NCI-H2227 (cell line): ENCODE results near the gene SHOX.
"Not testable (repeated sequence)": the region's sequence is repeated elsewhere in the genome, so short reads cannot be mapped to it uniquely, and the experiment has no call there.

ENCODE experiments used
- DNase-seq: peaks from one replicate; lab custom pipeline; 2025; ENCODE audit not compliant: unreplicated experiment; lab: John Stamatoyannopoulos, UW

Gene SHOX

GRCh38 chrX:621705-622503 lies 8.7 kb upstream of the SHOX start:
- no peak for DNase-seq

- DNase-seq, result not testable (repeated sequence)
Measured at GRCh38 chrX:622802-623201, 7.8 kb upstream of the SHOX start.

GRCh38 chrX:623268-623598 lies 7.4 kb upstream of the SHOX start:
- no peak for DNase-seq

GRCh38 chrX:623599-624315 lies 6.8 kb upstream of the SHOX start:
- no peak for DNase-seq

GRCh38 chrX:625137-625691 lies 5.4 kb upstream of the SHOX start:
- no peak for DNase-seq

- not testable (repeated sequence) for DNase-seq
Measured at GRCh38 chrX:626047-626446, 4.5 kb upstream of the SHOX start.

GRCh38 chrX:626745-627509 lies 3.7 kb upstream of the SHOX start:
- DNase-seq, result no peak

GRCh38 chrX:627510-627981 lies 3.0 kb upstream of the SHOX start:
- no peak for DNase-seq

GRCh38 chrX:627995-628394 lies 2.6 kb upstream of the SHOX start:
- DNase-seq, result no peak

- no peak for DNase-seq
Measured at GRCh38 chrX:629230-630006, 1.2 kb upstream of the SHOX start.

GRCh38 chrX:630007-630611 lies 482 bp upstream of the SHOX start:
- no peak for DNase-seq

GRCh38 chrX:631802-632365 lies 1.3 kb downstream of the SHOX start:
- no peak for DNase-seq

GRCh38 chrX:632366-633042 lies 1.9 kb downstream of the SHOX start:
- no peak for DNase-seq

GRCh38 chrX:633043-633984 lies 2.7 kb downstream of the SHOX start:
- DNase-seq, result no peak

- DNase-seq, result no peak
Measured at GRCh38 chrX:633985-634958, 3.7 kb downstream of the SHOX start.

GRCh38 chrX:635428-636090 lies 5.0 kb downstream of the SHOX start:
- no peak for DNase-seq
